Measurements from ENCODE around the gene SLC2A14.
"Not testable (repeated sequence)": the region's sequence is repeated elsewhere in the genome, so short reads cannot be mapped to it uniquely, and the experiment has no call there.

The SLC2A14 gene

GRCh38 chr12:7833831-7834230, 38.9 kb downstream of the SLC2A14 start:
- DNase-seq (ENCODE audit: low read depth) = no peak

- not testable (repeated sequence) for DNase-seq (ENCODE audit: low read depth)
Measured at GRCh38 chr12:7833201-7833600, 39.5 kb downstream of the SLC2A14 start.

GRCh38 chr12:7832059-7832696, 40.5 kb downstream of the SLC2A14 start:
- DNase-seq (ENCODE audit: low read depth) = no peak

- not testable (repeated sequence) for DNase-seq (ENCODE audit: low read depth)
Measured at GRCh38 chr12:7829737-7830136, 43.0 kb downstream of the SLC2A14 start.

- DNase-seq (ENCODE audit: low read depth) = not testable (repeated sequence)
Measured at GRCh38 chr12:7825754-7826153, 47.0 kb downstream of the SLC2A14 start.

GRCh38 chr12:7806863-7807487, 65.7 kb downstream of the SLC2A14 start:
- DNase-seq (ENCODE audit: low read depth) = peak; percentile 45

GRCh38 chr12:7806319-7806718, 66.4 kb downstream of the SLC2A14 start:
- not testable (repeated sequence) for DNase-seq (ENCODE audit: low read depth)

GRCh38 chr12:7801460-7801859, 71.3 kb downstream of the SLC2A14 start:
- no peak for DNase-seq (ENCODE audit: low read depth)

GRCh38 chr12:7798750-7799308, 73.9 kb downstream of the SLC2A14 start:
- DNase-seq (ENCODE audit: low read depth) = not testable (repeated sequence)

GRCh38 chr12:7797698-7798398, 74.9 kb downstream of the SLC2A14 start:
- DNase-seq (ENCODE audit: low read depth) = no peak

- DNase-seq (ENCODE audit: low read depth) = not testable (repeated sequence)
Measured at GRCh38 chr12:7797269-7797668, 75.4 kb downstream of the SLC2A14 start.

GRCh38 chr12:7793211-7793610, 79.5 kb downstream of the SLC2A14 start:
- DNase-seq (ENCODE audit: low read depth) = no peak

- not testable (repeated sequence) for DNase-seq (ENCODE audit: low read depth)
Measured at GRCh38 chr12:7788884-7789528, 83.7 kb downstream of the SLC2A14 start, which contains the start of gene NANOG. NANOG (plus strand) TSS chr12:7789402; CDS start chr12:7789615, 213 bp downstream.

- DNase-seq (ENCODE audit: low read depth) = no peak
Measured at GRCh38 chr12:7788294-7788660, 84.4 kb downstream of the SLC2A14 start.

GRCh38 chr12:7787574-7788293, 85.0 kb downstream of the SLC2A14 start:
- DNase-seq (ENCODE audit: low read depth) = no peak

GRCh38 chr12:7784701-7785100, 88.0 kb downstream of the SLC2A14 start:
- DNase-seq (ENCODE audit: low read depth) = no peak

GRCh38 chr12:7783433-7783832, 89.3 kb downstream of the SLC2A14 start:
- not testable (repeated sequence) for DNase-seq (ENCODE audit: low read depth)

GRCh38 chr12:7782055-7782454, 90.7 kb downstream of the SLC2A14 start:
- DNase-seq (ENCODE audit: low read depth) = no peak

GRCh38 chr12:7781274-7781673, 91.4 kb downstream of the SLC2A14 start:
- no peak for DNase-seq (ENCODE audit: low read depth)

GRCh38 chr12:7769999-7770398, 102.7 kb downstream of the SLC2A14 start:
- DNase-seq (ENCODE audit: low read depth) = no peak

Measured in activated T-cell treated with anti-CD3 and anti-CD28 coated beads for 1 hour (primary cell).